Thyroid gland (tissue), 4 donors: ENCODE measurements around the gene CSK.

Experiments used
- CTCF ChIP-seq, 6 experiments: fragments of 200-600 bp in 3 of 6; fragments of 450-650 bp in 3 of 6; sonication (generic) in 3 of 6; IDR thresholded peaks; one replicate each; pipeline ENCODE4 v1.5.1; 2016 to 2019; ENCODE audit warnings: antibody characterized with exemption in 6 of 6, mild to moderate bottlenecking in 2 of 6, inconsistent platforms in 1 of 6, moderate library complexity in 1 of 6
- POLR2A ChIP-seq, 2 donors: fragments of 450-650 bp; IDR thresholded peaks; one replicate each; pipeline ENCODE4 v1.6.1; 2017; ENCODE audit warnings: antibody characterized with exemption in 2 of 2, mild to moderate bottlenecking in 2 of 2, moderate library complexity in 1 of 2

GRCh38 chr15:74845208-74845568 is 63.3 kb downstream of the CSK start:
- TF ChIP-seq CTCF (IDR thresholded peaks at IDR 0.05) (no peak), POLR2A (IDR thresholded peaks at IDR 0.05) (no peak)
